GM10248 (cell line): ENCODE data around the gene BOLL.
"Not testable (repeated sequence)": the region's sequence is repeated elsewhere in the genome, so short reads cannot be mapped to it uniquely, and the experiment has no call there.

Source experiments
- CTCF ChIA-PET: fragments of 300-600 bp; sonication (Branson Sonifier 250); formaldehyde crosslinking; extraction: SDS; loops from one replicate; lab custom pipeline; 2021; ENCODE audit warnings: antibody characterized with exemption; lab: Yijun Ruan, JAX
- POLR2A ChIA-PET: fragments of 350-650 bp; sonication (Branson Sonifier 250); formaldehyde crosslinking; extraction: SDS; loops from one replicate; lab custom pipeline; 2020; ENCODE audit warnings: antibody characterized with exemption; lab: Yijun Ruan, JAX
- DNase-seq: peaks from one replicate; pipeline ENCODE4 v3.0.0; 2012; ENCODE audit errors: extremely low spot score
- CTCF ChIP-seq: IDR thresholded peaks from 2 replicates; pipeline ENCODE4 v1.5.1; 2012; ENCODE audit warnings: mild to moderate bottlenecking, low read depth; ENCODE audit errors: extremely low read depth, missing control alignments, control extremely low read depth

The BOLL gene

GRCh38 chr2:197727011-197727410 is 58.1 kb downstream of the BOLL start:
- CTCF ChIA-PET, result no interaction called here
- POLR2A ChIA-PET, result interaction anchor here (0.7 kb wide), 1 partner anchor 11 kb away, joined by 10 read pairs; no protein-coding TSS in a partner anchor
- no peak for DNase-seq
- TF ChIP-seq CTCF, result no peak

- POLR2A ChIA-PET, result no interaction called here
- CTCF ChIA-PET, result interaction anchor here (1.0 to 1.6 kb wide), 2 partner anchors 11 kb away, joined by 3 to 4 read pairs; no protein-coding TSS in a partner anchor
- no peak for DNase-seq
- no peak for TF ChIP-seq CTCF
These were observed 67.3 kb downstream of the BOLL start for GRCh38 chr2:197717863-197718262.

- no peak for TF ChIP-seq CTCF
- ChIA-PET POLR2A (no interaction called here), CTCF (no interaction called here)
- DNase-seq, result no peak
These were observed 71.8 kb downstream of the BOLL start for GRCh38 chr2:197713271-197713670.

GRCh38 chr2:197711578-197711977 is 73.5 kb downstream of the BOLL start:
- ChIA-PET CTCF (interaction anchor here (2.0 to 3.0 kb wide), 2 partner anchors 10 to 68 kb away, joined by 6 to 11 read pairs; no protein-coding TSS in a partner anchor), POLR2A (no interaction called here)
- no peak for TF ChIP-seq CTCF
- no peak for DNase-seq

- ChIA-PET CTCF (interaction anchor here (2.0 to 3.0 kb wide), 2 partner anchors 11 to 69 kb away, joined by 6 to 11 read pairs; no protein-coding TSS in a partner anchor), POLR2A (no interaction called here)
- TF ChIP-seq CTCF, result no peak
- DNase-seq, result peak; percentile 66
These were observed 74.6 kb downstream of the BOLL start for GRCh38 chr2:197710424-197711042.

- POLR2A ChIA-PET, DNase-seq, CTCF ChIA-PET: not testable (repeated sequence)
These were observed 76.0 kb downstream of the BOLL start for GRCh38 chr2:197709140-197709539.

GRCh38 chr2:197708331-197708730 is 76.8 kb downstream of the BOLL start:
- no peak for DNase-seq
- no peak for TF ChIP-seq CTCF
- POLR2A ChIA-PET, result no interaction called here
- CTCF ChIA-PET, result interaction anchor here (0.7 to 3.8 kb wide), 3 partner anchors 13 to 72 kb away, joined by 3 to 37 read pairs (median 11); no protein-coding TSS in a partner anchor
